NCI-H446 (cell line): ENCODE results near the gene GDPD5.

Experiments used
- DNase-seq, 2 experiments: peaks; one replicate each; lab custom pipeline; 2025; lab: John Stamatoyannopoulos, UW

GDPD5 gene

DNA sequence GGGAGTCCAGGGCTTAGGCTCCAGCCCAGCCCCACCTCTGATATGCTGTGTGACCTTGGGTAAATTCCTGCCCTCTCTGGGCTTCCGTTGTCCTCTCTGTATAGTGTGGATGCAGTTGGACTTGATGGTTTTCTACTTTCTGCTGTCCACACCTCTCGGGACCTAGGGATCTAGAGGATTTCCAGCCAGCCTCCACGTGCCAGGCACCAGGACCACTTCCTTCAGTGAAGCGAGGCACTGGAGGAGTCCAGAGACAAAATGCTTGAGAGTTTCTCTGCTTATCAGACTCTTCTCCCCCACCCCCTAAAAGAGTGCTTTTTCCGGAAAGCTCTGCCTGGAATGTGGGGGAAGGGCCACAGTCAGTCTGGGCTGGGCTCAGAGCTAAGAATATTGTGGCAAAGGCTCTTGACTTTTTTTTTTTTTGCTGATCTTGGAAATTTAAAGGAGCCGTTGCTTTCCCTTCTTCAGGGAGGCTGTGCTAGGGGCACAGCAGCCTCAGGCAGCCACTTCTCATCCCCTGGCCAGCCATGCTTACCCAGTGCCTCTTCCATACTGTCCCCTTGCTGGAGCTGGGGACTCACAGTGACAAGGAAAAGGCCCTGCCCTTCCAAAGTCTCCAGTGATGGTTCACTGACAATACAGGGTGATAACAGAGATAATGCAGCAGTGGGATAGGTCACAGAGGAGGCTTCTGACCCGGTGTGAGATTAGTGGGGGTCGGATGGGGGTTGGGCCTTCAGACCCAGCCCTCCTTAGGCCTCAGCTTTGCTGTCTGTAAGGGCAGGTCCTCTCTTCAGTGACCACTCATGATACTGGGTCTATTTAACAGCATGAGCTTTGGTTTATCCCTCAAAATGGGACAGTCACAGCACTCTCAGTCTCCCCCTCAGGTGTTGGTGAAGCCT is 33.5 kb upstream of the GDPD5 start:
- no peak for DNase-seq

DNA sequence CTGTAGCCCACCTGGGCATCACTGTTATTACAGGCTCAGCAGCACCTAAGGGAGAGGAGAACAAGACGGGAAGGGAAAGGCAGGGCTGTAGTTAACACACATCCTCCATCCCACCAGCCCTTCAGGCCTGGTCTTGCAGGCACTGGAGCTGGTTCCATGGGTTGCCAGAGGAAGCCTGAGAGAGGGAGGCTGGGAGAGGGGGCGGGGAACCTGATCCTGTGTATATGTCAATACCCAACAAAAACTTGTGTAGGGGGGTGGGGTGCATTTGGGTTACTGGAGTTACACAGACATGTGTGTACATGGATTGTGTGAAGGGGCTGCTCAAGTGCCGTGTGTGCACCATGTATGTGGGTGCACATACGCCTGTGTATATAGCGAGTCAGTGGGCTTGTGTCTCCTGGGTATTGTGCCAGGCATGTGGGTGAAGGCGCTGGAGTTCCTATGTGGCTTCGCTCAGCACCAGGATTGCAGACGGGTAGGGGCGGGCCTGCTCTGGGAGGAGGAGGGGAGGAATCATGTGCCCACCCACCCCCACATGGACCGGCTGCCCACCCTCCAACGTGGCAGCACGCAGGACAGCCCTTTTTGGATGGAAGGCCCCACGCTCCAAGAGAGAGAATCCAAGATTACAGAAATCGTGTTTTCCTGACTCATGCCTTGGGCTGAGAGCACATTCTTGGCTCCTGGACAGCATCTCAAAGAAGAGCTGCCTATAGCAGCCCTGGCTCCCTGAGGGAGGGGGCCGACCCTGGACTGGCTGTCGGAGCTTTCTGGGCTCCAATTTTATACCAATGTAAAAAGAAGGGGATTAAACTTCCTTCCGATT is 32.1 kb upstream of the GDPD5 start:
- DNase-seq = peak in 1 of 2 experiments; percentile 69

DNA sequence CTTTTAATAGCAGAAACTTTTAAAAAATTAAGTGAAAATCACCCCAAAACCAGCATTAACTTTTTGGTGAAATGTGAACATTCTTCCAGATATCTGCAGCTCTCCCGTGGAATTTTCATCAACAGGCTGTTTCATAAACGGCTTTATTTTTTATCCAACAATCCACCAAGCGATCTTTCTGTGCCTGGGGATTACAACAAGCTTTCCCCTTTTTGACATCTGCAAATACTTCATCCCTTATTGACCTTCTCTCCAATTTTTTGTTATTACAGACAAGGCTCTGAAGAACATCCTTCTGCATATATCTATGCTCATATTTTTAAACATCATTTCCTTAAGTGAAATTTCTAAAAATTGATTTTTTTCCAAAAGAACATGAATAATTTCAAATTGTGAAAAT is 30.5 kb upstream of the GDPD5 start:
- DNase-seq = no peak

GRCh38 chr11:75555079-75555811 is 29.5 kb upstream of the GDPD5 start:
- DNase-seq = no peak

GRCh38 chr11:75554258-75555022 is 28.7 kb upstream of the GDPD5 start:
- DNase-seq = peak; percentile 40 to 87

GRCh38 chr11:75553889-75554257 is 28.1 kb upstream of the GDPD5 start:
- DNase-seq = no peak

DNA sequence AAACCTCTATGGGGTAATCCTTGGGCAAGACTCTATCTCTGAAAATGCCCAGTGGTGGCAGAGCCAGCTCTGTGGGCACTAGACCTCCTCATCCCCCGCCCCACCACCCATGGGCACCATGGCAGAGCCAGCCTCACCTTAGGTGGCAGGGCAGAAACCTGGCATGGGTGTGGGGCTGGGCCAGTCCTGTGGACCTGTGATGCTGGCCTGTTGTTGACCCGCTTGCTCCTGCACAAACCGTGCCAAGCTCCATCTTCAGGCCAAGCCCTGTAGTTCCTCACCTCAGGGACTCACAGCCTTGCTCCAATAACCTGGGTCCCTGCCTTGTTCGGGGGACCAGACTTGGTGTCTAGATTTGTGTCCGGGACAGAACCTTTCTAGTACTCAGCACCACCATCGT is 27.4 kb upstream of the GDPD5 start:
- DNase-seq = no peak

DNA sequence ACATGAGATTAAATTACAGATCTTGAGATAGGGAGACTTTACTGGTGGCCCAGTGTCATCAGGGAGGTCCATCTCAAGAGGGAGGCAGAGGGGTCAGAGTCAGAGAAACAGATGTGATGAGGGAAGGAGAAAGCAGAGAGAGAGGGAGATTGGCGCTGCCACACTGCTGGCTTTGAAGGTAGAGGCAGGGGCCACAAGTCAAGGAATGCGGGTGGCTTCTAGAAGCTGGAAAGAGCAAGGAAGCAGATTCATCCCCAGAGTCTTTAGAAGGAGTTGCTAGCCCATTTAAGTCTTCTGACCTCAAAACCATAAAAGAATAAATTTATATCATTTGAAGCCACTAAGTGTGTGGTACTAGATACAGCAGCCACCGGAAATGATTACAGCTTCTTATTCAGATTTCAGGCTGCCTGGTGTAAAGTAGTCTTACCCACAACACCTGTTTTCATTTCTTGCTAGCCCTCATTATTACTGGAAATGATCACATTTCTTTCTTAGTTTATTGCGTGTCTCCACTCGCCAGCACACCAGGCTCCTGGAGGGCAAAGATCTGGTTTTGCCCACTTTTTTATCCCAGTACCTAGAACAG is 23.7 kb upstream of the GDPD5 start:
- DNase-seq = no peak

GRCh38 chr11:75548595-75549272 is 23.0 kb upstream of the GDPD5 start:
- no peak for DNase-seq

- DNase-seq = peak; percentile 37 to 71
These were observed 21.9 kb upstream of the GDPD5 start for GRCh38 chr11:75547617-75548058.

DNA sequence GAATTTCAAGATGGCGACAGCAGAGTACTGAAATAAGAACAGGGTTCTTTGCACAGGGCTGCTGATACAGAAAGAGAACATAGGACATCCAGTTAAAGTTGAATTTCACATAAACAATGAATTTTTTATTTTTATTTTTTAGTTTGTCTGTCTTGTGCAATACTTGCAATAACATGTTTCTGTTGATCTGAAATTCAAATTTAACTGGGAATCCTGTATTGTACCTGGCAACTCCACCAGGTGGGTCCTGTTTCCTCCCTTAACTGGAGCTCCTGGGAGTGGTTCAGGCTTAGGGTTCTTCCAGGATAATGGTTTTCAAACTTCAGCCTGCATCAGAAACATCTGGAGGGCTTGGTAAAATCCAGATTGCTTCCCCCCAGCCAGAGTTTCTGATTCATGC is 21.4 kb upstream of the GDPD5 start:
- DNase-seq = no peak

DNA sequence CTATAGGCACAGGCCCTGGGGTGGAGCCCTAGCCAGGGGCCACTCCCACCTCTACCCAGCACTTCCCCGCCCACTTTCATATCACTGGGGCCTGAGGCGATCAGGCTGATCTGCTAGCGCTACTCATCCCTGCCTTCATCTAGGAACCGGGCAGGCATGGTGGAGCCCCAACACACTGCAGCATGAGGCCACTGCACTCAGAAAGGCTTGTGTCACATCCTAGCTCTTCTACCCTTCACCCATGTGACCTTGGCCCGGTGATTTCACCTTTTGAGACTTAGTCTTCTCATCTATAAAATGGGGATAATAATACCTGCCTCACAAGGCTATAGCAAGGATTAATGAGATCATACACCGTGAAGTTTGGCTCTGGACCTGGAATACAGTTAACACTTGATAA is 18.1 kb upstream of the GDPD5 start:
- no peak for DNase-seq

GRCh38 chr11:75542088-75542438 is 16.3 kb upstream of the GDPD5 start:
- no peak for DNase-seq

GRCh38 chr11:75541193-75542087 is 15.7 kb upstream of the GDPD5 start:
- DNase-seq = no peak

- DNase-seq = peak in 1 of 2 experiments; percentile 61
These were observed 14.0 kb upstream of the GDPD5 start for GRCh38 chr11:75539459-75540334.

- no peak for DNase-seq
These were observed 12.6 kb upstream of the GDPD5 start for GRCh38 chr11:75538150-75538942.

GRCh38 chr11:75537740-75538139 is 12.0 kb upstream of the GDPD5 start:
- DNase-seq = no peak
